ENCODE results near the gene BIN2.

The BIN2 gene
- 98.0 to 311 (median 179) reads per million in 4 experiments for total RNA-seq

DNA sequence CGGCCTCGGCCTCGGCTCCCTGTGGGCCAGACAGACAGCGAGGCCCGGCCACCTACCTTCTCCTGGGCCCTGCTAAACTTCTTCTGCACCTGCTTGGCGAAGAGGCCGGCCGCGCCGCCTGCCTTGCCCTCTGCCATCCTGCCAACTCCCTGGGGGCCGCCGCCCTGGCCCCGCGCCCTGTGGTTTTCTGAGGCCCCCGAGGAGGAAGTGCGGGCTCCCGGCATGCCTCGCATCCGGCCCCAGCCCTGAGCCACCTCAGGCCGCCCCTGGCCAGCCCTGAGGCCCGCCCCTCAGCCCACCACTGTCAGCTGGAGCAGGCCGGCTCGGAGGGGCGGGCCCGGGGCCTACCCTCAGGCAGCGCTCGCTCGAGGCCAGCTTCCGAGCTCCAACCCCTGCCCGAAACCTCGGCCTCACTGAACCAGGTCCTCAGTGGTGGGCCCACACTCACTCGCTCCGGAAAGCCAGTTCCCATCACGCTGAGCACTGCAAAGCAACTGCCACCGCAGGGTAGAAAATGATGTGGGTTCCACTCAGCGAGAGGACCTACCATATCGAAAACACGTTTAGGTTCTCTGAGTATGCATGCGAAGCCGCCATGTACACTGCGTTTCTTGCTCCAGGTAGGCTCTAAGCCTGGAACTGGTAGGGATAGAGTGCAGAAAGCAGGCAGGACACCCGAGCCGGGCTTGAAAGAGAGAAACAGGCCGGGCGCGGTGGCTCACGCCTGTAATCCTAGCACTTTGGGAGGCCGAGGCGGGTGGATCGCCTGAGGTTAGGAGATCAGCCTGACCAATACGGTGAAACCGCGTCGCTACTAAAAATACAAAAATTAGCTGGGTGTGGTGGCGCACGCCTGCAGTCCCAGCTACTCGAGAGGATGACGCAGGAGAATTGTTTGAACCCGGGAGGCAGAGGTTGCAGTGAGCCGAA, at the start of gene BIN2:
TSS of gene BIN2 (minus strand) at position 209 of the 930 bp plus-strand sequence. CDS start at position 137, 72 bp downstream.
- peak; percentile 47 for DNase-seq

DNA sequence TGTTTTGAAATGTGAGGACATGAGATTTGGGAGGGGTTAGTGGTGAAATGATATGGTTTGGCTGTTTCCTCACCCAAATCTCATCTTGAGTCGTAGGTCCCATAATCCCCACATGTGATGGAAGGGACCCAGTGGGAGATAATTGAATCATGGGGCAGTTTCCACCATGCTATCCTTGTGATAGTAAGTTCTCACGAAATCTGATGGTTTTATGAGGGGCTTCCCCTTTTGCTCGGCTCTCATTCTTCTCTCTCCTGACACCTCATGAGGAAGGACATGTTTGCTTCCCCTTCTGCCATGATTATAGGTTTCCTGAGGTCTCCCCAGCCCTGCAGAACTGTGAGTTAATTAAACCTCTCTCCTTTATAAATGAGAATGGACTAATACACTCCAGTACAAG, 49.2 kb upstream of the BIN2 start:
- no peak for DNase-seq

DNA sequence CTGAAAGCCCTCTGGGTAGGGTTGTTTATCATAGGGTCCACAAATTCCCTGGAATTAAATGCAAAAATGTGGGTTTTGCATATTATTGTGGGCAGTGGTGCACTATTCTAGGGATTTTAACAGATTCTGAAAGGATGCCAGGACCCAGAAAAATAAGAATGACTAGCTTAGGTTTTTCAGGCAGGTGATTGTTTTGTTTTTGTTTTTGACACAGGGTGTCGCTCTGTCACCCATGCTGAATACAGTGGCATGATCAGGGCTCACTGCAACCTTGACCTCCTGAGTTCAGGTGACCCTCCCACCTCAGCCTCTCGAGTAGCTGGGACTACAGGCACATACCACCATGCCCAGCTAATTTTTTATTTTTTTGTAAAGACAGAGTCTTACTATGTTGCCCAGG, 48.0 kb upstream of the BIN2 start:
- no peak for DNase-seq

DNA sequence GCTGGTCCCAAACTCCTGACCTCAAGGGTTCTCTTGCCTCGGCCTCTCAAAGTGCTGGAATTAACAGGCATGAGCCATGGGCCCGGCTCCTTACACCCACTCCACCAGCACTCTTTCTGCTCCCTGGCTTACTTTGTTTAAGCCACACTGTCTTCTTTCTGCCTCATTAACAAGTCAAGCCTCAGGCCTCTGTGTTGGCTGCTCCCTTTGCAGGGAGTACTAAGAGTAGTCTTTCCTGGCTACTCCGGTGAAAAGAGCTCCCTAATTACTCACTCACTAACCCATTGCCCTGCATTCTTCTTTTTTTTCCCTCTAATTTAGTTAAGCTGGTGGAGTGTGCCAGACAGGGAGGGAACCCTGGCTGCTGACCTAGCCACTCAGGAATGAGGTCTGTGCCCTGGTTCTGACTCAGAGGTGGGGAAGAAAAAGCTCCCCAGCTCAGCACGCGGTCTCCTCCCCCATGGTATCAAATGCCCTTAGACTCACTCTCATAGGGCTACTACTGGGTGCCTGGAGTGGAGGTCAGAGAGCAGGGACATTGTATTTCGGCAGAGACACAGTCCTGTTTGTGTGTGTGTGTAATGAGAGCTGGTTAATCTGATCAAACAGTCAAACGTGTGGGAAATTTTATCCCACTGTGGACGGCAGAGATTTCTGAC, 47.5 kb upstream of the BIN2 start:
- DNase-seq = no peak

GRCh38 chr12:51370667-51371066, 46.7 kb upstream of the BIN2 start:
- no peak for DNase-seq

GRCh38 chr12:51369581-51369980, 45.6 kb upstream of the BIN2 start:
- no peak for DNase-seq

DNA sequence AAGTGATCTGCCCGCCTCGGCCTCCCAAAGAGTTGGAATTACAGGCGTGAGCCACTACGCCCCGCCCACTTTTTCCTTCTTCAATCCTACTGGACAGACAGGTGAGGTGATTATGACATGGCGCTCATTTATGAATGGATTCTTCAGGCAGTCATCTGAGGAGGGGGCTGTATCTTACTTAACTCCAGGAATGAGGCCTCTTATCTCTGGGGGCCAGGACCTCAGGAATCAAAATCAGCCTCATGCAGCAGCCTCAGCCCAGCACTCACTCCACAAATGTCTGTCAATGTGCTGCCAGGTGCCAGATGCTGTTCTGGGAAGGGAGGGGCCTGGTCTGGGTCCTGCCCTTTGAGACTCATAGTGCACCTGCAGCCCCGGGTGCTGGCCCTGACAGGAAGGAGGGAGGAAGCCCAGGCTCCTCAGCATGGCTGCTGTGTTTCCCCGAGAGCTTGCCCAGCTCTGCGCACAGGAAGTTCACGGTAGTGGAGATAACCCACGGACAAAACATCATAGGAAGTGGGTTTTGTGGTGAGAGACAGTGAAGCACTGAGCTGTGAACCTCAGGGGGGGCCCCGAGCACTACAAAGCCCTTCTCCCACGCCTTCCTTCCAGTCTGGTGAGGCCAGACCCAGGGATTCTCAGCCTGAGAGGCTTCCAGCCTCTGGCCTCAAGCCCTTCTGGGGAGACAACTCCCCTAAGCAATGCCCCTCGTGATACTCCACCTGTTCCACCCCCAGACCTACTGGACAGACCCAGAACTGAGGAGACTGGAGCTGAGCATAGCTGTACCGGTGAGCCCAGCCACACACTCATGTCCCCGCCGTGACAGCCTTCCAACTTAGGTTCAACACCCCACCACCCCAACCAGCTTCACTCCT, 44.9 kb upstream of the BIN2 start:
- peak; percentile 72 for DNase-seq

GRCh38 chr12:51365276-51365675, 41.3 kb upstream of the BIN2 start:
- DNase-seq = no peak

DNA sequence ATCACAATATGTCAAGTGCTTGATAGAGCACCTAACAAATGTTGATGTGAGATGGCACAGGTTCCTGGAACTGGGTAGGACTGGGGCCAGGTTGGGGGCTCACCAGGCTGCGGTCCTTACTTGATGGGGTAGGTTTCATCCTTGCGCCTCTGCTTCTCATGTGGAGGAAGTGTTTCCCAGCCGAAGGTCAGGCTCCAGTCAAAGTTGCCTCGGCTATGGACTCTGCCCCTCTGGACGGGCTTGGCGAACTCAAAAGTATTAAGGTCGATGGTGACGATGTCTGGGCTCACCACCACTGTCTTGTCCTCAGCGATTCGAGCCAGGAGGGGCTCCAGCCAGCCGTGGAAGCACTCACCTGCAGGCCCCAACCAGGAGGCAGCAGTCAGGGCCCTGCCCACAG, 40.0 kb upstream of the BIN2 start:
- DNase-seq = no peak

DNA sequence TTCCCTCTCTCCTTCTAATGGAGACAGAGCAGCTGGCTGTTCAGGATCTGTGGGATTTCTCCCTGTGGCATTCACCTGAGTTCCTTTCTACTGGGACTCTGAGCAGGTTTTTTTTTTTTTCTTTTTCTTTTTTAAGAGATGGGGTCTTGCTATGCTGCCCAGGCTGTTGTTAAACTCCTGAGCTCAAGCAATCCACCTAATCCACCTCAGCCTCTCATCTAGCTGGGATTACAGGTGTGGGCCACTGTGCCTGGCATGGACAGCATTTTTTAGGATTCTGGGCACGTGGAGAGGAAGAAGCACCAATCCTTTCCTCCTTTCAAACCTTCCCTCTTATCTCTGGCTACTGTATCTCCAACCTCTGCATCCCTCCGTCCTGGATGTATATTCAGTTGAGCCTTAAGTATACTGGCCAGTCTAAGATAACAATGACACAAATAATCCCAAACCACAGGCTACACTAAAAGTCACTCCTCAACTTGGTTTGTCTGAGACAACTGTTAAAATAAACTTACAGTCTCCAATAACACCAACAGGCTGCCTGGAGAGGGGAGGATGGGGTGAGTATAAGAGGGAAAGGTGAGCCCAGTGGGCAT, 38.9 kb upstream of the BIN2 start:
- DNase-seq = no peak

- DNase-seq = no peak
Measured at GRCh38 chr12:51362307-51362706, 38.3 kb upstream of the BIN2 start.

DNA sequence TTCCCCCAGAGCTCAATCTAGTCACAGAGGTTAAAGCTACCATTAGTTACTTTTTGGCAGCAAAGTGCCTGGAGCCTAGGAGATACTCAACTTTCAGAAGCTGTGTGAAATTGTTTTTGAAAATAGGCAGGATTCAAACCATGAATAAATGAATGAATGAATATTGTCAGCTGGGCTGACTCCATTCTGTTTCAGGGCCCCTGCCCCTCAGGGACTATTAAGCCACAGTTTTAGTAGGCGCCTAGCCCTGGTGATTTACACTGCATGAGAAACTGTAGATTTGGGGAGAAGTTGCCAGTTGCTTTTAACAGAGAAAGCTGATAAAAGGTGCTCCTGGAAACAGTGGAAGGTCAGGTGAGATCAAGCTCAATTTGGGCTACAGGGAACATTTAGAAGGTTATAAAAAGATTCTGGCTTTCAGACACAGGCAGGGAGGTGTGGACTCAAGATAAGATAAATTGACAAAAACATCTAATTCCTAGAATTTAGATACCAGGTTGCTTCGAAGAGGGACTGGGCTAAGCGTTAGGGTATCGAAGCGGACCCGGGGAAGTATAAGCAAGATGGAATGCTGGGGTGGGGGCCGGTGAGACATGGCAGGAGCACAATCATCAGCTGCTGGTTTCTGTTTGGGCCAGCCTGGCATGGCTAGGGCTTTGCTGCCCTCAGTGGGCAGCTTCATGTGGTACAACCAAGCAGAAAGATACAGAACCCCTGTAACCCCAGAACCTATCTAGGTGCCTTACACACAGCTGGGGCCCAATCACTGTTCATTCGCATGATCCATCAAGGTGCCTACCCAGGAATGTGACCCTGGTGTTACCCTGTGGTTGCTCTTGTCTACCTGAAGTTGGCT, 37.4 kb upstream of the BIN2 start:
- DNase-seq = no peak

- no peak for DNase-seq
Measured at GRCh38 chr12:51360315-51360714, 36.3 kb upstream of the BIN2 start.

DNA sequence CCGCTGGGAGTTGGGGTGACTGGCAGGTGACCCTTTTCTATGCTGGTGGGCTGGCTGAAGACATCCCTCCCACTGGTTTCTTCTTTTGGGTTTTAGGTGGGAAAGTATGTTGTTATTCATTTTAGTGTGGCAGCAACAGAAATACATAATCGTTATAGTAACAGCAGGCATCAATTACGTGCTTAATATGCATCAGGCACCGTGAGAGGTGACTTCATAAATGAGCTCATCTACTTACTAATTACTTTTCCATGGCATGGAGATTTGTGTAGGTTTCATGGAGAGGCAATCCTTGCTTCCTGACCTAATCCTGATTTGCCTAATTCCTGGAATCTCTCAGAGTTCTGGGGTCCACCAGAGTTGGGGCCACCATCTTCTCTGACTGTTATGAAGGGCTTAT, 35.9 kb upstream of the BIN2 start:
- DNase-seq = no peak

- DNase-seq = no peak
Measured at GRCh38 chr12:51358496-51358895, 34.5 kb upstream of the BIN2 start.

DNA sequence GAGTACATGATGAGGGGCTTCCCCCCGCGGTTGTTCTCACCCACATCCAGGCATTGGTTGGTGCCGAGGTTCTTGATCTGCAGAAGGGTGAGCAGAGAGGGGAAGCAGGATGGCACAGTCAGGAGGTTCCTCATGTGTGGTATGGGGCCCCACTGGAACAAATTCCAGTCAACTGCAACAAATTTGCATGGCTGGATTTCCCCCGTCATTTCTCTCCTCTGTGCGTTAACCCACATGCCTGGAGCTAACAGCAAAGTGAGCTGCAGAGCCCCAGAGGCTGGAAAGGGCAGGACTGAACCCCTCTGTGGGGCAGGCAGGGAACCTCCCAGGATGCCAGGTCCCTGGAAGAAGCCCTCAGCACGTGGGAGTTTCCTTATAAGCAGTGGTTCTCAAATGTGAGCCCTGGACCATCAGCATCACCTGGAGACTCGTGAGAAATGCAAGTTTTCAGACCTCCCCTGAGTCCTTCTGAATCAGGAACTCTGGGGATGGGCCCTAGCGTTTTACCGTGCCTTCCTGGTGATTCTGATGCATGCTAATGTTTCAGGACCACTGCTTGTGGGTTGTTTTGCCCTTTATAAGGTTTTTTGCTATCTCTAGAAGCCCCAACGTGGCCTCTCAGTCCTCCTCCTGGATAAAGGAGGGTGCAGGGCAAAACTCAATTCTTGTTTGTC, 33.5 kb upstream of the BIN2 start:
- DNase-seq = no peak

DNA sequence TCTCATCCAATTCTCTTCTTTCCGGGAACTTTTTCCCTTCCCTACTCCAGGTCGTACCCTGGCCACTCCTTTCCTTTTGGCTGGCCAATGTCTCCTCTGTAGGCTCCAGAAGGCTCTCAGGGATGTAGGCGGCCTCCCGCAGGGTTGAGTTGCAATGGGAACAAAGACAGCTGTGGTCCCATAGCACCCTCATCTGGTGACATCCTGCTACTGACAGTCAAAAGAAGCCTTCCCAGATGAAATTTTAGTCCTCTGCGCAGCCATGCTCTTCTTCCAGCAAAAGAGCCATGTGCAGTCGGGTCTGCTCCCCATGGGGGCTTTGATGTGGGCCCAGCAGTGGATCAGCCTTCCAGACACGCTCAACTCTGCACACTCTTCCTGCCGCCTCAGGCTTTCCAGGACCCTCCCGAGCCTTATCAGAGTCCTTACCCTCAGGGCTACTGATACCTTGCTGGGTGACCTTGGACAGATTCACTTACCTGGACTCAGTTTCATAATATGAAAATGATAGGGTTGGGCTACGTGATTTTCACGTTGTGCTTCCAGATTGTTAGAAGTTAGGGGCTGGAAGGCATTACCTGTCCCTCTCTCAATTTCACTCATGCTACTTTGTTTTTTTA, 28.0 kb upstream of the BIN2 start:
- peak; percentile 14 for DNase-seq

DNA sequence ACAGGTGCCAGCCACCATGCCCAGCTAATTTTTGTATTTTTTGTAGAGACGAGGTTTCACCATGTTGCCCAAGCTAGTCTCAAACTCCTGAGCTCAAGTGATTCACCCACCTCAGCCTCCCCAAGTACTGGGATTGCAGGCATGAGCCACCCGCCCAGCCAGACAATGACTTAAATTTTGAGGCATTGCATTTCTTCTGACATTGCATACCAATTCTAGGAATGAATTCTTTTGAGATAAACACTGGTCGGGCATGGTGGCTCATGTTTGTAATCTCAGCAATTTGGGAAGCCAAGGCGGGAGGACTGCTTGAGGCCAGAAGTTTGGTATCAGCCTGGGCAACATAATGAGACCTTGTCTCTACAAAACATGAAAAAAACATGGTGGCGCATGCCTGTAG, 25.1 kb upstream of the BIN2 start:
- no peak for DNase-seq

DNA sequence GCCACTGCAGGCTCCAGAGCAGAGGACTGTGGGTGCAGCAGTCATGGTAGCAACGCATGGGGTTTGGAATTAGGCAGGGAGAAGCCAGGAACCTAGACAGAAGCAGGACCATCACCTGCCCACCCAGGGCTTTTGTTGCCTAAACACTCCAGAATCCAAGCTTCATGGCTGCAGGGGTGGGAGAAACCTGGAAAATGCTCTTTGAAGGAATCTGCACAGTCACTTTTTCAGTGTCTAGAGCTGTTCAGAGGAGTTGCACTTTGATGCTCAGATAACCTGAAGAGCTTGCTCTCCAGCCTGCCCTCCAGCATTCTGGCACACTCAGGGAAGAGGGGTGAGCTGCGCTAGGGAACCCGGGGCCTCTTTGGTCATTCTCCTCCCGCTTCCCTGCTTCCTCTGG, 24.1 kb upstream of the BIN2 start:
- no peak for DNase-seq

DNA sequence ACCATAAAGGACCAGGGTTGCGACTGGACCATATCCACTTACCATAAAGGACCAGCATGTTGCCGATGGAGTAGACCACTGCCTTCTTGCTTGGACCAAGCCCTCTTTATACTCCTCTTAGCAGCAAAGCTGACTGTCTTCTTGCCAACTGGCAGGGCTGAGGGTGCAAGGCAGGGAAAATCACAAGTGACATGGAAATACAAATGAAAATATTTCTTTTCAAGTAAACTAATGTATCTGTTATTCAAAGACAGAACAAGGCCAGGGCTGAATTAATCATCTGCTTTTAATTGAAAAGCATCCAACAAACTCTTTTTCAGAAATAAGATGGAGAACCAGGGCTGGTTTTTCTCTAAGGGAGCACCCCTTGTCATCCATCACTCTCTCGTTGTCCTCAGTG, 22.6 kb upstream of the BIN2 start, which contains the start of gene CELA1:
TSS of gene CELA1 (minus strand) at position 99 of the 400 bp plus-strand sequence. CDS start at position 58, 41 bp downstream.
- DNase-seq = no peak

- no peak for DNase-seq
Measured at GRCh38 chr12:51345681-51346080, 21.7 kb upstream of the BIN2 start.

Measured in effector CD8-positive, alpha-beta T cell (primary cell).